ENCODE results near the gene KRT83. TPM values are rescaled to one million over a fixed set of nuclear protein-coding genes. Genes with fewer than 3 reads are reported as not detected.

The KRT83 gene
- total RNA-seq, 1 donor = not detected

GRCh38 chr12:52323001-52323400, 1.8 kb upstream of the KRT83 start:
- TF ChIP-seq CTCF (IDR thresholded peaks at IDR 0.05; ENCODE audit: extremely low read depth, low read depth, low read length) = no peak
- DNase-seq (ENCODE audit: insufficient read length, low spot score, missing footprints) = peak; percentile 75

GRCh38 chr12:52322069-52322468, 871 bp upstream of the KRT83 start:
- Histone ChIP-seq H3K36me3 (ENCODE audit: insufficient read depth, low read length) (no peaks in the 10 kb centered on the region), H2AFZ (ENCODE audit: low read length) (no peak overlapping the region), H3K79me2 (ENCODE audit: insufficient read depth, low read length) (no peaks in the 10 kb centered on the region), H3K27ac (ENCODE audit: low read depth, low read length) (no peak overlapping the region), H4K20me1 (ENCODE audit: insufficient read depth, low read length) (no peaks in the 10 kb centered on the region), H3K4me2 (ENCODE audit: insufficient read depth, low read length) (no peak overlapping the region), H3K9me3 (ENCODE audit: low read depth, low read length) (no peaks in the 10 kb centered on the region), H3K4me1 (ENCODE audit: insufficient read depth, low read length) (no peaks in the 10 kb centered on the region), H3K27me3 (ENCODE audit: insufficient read depth, low read length) (peaks cover 41% of the 10 kb centered on the region), H3K4me3 (ENCODE audit: insufficient read depth, low read length) (no peak overlapping the region)
- no peak for TF ChIP-seq CTCF (IDR thresholded peaks at IDR 0.05; ENCODE audit: extremely low read depth, low read depth, low read length)
- DNase-seq (ENCODE audit: insufficient read length, low spot score, missing footprints) = peak; percentile 15

More at GRCh38 chr12:52323001-52323400, 1.8 kb upstream of the KRT83 start:
- Histone ChIP-seq H3K36me3 (ENCODE audit: insufficient read depth, low read length) (no peaks in the 10 kb centered on the region), H3K27me3 (ENCODE audit: insufficient read depth, low read length) (peaks cover 41% of the 10 kb centered on the region), H3K4me1 (ENCODE audit: insufficient read depth, low read length) (peaks cover 3% of the 10 kb centered on the region), H3K27ac (ENCODE audit: low read depth, low read length) (no peak overlapping the region), H2AFZ (ENCODE audit: low read length) (no peak overlapping the region), H3K4me3 (ENCODE audit: insufficient read depth, low read length) (no peak overlapping the region), H4K20me1 (ENCODE audit: insufficient read depth, low read length) (no peaks in the 10 kb centered on the region), H3K79me2 (ENCODE audit: insufficient read depth, low read length) (no peaks in the 10 kb centered on the region), H3K9me3 (ENCODE audit: low read depth, low read length) (no peaks in the 10 kb centered on the region), H3K4me2 (ENCODE audit: insufficient read depth, low read length) (no peak overlapping the region)

DNA sequence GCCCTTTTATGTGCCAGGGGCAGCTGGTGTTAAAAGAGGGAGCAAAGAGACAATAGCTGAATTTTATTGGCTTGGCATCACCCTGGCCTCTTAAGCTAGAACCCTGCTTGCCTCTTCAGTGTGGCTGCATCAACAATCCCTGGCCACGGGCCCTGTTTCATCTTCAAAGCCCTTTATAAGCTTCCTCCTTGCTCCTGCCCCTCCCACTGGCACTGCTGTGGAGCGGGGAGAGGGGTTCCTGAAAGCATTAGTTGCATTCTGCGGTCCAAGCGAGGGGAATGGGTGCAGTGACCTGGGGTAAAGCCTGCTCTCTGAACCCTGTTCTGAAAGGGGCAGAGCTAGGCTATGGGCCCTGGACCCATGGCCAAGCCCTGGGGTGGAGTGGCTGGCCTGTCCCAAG, 220 bp upstream of the KRT83 start:
- H3K9me3 ChIP-seq (ENCODE audit: low read depth, low read length) = no peaks in the 10 kb centered on the region
- H3K4me3 ChIP-seq (ENCODE audit: insufficient read depth, low read length) = no peak overlapping the region
- no peaks in the 10 kb centered on the region for H3K79me2 ChIP-seq (ENCODE audit: insufficient read depth, low read length)
- no peak overlapping the region for H3K4me2 ChIP-seq (ENCODE audit: insufficient read depth, low read length)
- TF ChIP-seq CTCF (IDR thresholded peaks at IDR 0.05; ENCODE audit: extremely low read depth, low read depth, low read length) = no peak
- no peaks in the 10 kb centered on the region for H4K20me1 ChIP-seq (ENCODE audit: insufficient read depth, low read length)
- no peak overlapping the region for H3K27ac ChIP-seq (ENCODE audit: low read depth, low read length)
- H3K27me3 ChIP-seq (ENCODE audit: insufficient read depth, low read length) = peaks cover 41% of the 10 kb centered on the region
- no peak for DNase-seq (ENCODE audit: insufficient read length, low spot score, missing footprints)
- no peaks in the 10 kb centered on the region for H3K4me1 ChIP-seq (ENCODE audit: insufficient read depth, low read length)
- no peak overlapping the region for H2AFZ ChIP-seq (ENCODE audit: low read length)
- H3K36me3 ChIP-seq (ENCODE audit: insufficient read depth, low read length) = no peaks in the 10 kb centered on the region

GRCh38 chr12:52319097-52319496, 2.1 kb downstream of the KRT83 start:
- H3K4me1 ChIP-seq (ENCODE audit: insufficient read depth, low read length) = no peaks in the 10 kb centered on the region
- TF ChIP-seq CTCF (IDR thresholded peaks at IDR 0.05; ENCODE audit: extremely low read depth, low read depth, low read length) = no peak
- H3K27ac ChIP-seq (ENCODE audit: low read depth, low read length) = no peak overlapping the region
- H3K79me2 ChIP-seq (ENCODE audit: insufficient read depth, low read length) = no peaks in the 10 kb centered on the region
- peaks cover 42% of the 10 kb centered on the region for H3K27me3 ChIP-seq (ENCODE audit: insufficient read depth, low read length)
- no peak overlapping the region for H3K4me2 ChIP-seq (ENCODE audit: insufficient read depth, low read length)
- no peaks in the 10 kb centered on the region for H3K36me3 ChIP-seq (ENCODE audit: insufficient read depth, low read length)
- H3K4me3 ChIP-seq (ENCODE audit: insufficient read depth, low read length) = no peak overlapping the region
- no peaks in the 10 kb centered on the region for H3K9me3 ChIP-seq (ENCODE audit: low read depth, low read length)
- DNase-seq (ENCODE audit: insufficient read length, low spot score, missing footprints) = no peak
- H2AFZ ChIP-seq (ENCODE audit: low read length) = no peak overlapping the region
- H4K20me1 ChIP-seq (ENCODE audit: insufficient read depth, low read length) = no peaks in the 10 kb centered on the region
